ENCODE measurements around the gene PANX2. TPM values are rescaled to one million over a fixed set of nuclear protein-coding genes. Genes with fewer than 3 reads are reported as not detected.

PANX2 gene, protein sequence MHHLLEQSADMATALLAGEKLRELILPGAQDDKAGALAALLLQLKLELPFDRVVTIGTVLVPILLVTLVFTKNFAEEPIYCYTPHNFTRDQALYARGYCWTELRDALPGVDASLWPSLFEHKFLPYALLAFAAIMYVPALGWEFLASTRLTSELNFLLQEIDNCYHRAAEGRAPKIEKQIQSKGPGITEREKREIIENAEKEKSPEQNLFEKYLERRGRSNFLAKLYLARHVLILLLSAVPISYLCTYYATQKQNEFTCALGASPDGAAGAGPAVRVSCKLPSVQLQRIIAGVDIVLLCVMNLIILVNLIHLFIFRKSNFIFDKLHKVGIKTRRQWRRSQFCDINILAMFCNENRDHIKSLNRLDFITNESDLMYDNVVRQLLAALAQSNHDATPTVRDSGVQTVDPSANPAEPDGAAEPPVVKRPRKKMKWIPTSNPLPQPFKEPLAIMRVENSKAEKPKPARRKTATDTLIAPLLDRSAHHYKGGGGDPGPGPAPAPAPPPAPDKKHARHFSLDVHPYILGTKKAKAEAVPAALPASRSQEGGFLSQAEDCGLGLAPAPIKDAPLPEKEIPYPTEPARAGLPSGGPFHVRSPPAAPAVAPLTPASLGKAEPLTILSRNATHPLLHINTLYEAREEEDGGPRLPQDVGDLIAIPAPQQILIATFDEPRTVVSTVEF
- total RNA-seq (under 1 TPM in 3 of 4 donors, not detected in 1; 0.16 to 0.69 (median 0.25) TPM), polyA plus RNA-seq (under 1 TPM; 0.03 to 0.09 (median 0.04) TPM)
- long read RNA-seq, donor 1, result 0 reads
- long read RNA-seq, donor 2, result 0 reads

DNA sequence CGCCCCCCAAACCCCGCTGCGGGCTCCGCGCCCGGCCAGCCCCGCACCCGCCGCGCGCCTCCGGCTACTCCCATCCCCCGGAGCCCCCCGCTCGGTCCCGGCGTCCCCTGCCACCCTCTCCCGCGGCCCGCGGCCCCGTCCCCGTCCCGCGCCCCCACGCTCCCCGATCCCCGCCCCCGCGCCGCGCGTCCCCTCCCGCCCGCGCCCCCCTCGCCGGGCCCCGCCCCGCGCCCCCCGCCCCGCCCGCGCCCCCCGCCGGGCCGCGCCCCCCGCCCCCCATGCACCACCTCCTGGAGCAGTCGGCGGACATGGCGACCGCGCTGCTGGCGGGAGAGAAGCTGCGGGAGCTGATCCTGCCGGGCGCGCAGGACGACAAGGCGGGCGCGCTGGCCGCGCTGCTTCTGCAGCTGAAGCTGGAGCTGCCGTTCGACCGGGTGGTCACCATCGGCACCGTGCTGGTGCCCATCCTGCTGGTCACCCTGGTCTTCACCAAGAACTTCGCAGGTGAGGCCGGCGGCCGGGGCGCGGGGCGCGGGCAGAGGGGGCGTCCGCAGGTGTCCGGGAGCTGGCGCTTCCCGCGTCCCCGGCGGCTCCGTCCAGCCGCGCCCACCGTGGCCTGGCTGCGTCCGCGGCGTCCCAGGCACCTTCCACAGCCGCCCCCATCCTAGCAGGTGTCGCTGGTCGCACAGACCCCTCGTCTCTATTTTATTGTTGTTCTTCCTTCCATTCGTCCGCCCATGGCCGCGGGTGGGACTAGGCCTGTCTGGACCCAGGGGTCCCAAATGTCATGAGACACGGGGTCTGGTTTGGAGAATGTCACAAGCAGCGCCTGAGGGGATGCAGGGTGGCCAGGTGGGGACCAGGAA is at the start of gene PANX2:
Gene PANX2, plus strand, starts transcription at position 279 of the 866 bp plus-strand sequence. Its CDS starts 0 bp downstream, at position 279.
- H3K27ac ChIP-seq, result no peak within 1 kb of the TSS
- WGBS, 3 donors, result 6 to 17% (median 15%) methylated on average over 40 to 101 of the region's 105 CpGs
- TF ChIP-seq, protein P1, sequence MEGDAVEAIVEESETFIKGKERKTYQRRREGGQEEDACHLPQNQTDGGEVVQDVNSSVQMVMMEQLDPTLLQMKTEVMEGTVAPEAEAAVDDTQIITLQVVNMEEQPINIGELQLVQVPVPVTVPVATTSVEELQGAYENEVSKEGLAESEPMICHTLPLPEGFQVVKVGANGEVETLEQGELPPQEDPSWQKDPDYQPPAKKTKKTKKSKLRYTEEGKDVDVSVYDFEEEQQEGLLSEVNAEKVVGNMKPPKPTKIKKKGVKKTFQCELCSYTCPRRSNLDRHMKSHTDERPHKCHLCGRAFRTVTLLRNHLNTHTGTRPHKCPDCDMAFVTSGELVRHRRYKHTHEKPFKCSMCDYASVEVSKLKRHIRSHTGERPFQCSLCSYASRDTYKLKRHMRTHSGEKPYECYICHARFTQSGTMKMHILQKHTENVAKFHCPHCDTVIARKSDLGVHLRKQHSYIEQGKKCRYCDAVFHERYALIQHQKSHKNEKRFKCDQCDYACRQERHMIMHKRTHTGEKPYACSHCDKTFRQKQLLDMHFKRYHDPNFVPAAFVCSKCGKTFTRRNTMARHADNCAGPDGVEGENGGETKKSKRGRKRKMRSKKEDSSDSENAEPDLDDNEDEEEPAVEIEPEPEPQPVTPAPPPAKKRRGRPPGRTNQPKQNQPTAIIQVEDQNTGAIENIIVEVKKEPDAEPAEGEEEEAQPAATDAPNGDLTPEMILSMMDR (IDR thresholded peaks at IDR 0.05), result no peak
- H3K4me3 ChIP-seq, result peak within 1 kb of the TSS; percentile 60
- no peaks in the 10 kb centered on the region for H3K9me3 ChIP-seq
- no peaks in the 10 kb centered on the region for H3K36me3 ChIP-seq (ENCODE audit: insufficient read depth in 1 of 2, low read depth in 1 of 2)
- peaks cover 0 to 56% (median 10%) of the 10 kb centered on the region in 3 donors for H3K27me3 ChIP-seq (ENCODE audit: insufficient read depth in 3 of 3, low read length in 2 of 3)
- intact Hi-C loops (cut with DNase I), result no loop called here
- H3K4me1 ChIP-seq, result no peaks in the 10 kb centered on the region
- ATAC-seq, result no peak
- DNase-seq, result peak; percentile 16 to 52

DNA sequence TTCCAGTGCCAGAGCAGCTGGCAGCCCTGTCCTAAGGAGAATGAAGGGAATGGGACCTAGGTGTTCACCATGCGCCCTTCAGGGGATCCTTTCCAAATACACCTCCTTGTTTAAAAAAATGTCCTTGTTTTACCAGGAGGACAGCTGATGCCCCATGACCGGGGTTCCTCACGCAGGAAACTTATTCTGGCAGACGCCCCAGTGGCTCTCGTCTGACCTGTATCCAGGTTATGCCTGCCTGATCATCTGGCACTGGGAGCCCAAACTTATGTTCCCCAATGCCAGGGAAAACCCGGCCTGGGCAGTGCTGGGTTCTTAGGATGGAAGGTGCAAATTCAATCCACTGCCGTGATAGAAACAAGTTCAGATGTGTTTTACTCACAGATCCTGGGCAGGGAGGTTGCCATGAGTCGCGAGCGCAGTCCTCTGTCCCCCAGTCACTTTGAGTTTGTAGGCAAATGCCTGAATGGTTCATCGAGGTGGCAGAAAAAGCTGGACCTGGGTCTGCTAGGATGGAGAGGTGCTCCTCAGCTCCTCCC is 49.3 kb upstream of the PANX2 start:
- TF ChIP-seq, protein P1 (IDR thresholded peaks at IDR 0.05), result no peak
- H3K4me1 ChIP-seq, result no peaks in the 10 kb centered on the region
- WGBS, 3 donors, result 78 to 84% (median 80%) methylated on average over 11 of the region's 11 CpGs
- peaks cover 7% of the 10 kb centered on the region for H3K9me3 ChIP-seq
- no peaks in the 10 kb centered on the region for H3K36me3 ChIP-seq (ENCODE audit: insufficient read depth in 1 of 2, low read depth in 1 of 2)
- ATAC-seq (no peak), DNase-seq (no peak)
- intact Hi-C loops (cut with DNase I), result no loop called here
- no peak overlapping the region for H3K4me3 ChIP-seq
- H3K27me3 ChIP-seq (ENCODE audit: insufficient read depth in 3 of 3, low read length in 2 of 3), result peaks cover 0 to 14% (median 4%) of the 10 kb centered on the region in 3 donors
- no peak overlapping the region for H3K27ac ChIP-seq

DNA sequence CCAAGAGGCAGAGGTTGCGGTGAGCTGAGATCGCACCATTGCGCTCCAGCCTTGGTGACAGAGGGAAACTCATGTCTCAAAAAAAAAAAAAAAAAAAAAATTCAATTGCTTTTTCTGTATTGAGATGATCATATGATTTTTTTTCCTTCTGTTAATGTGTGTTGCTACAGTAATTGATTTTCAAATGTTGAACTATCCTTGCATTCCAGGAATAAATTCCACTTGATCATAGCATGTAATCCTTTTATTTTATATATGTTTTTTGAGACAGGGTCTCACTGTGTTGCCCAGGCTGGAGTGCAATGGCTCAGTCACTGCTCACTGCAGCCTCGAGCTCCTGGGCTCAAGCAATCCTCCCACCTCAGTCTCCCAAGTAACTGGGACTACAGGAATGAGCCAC is 47.4 kb upstream of the PANX2 start:
- Histone ChIP-seq H3K27ac (no peak overlapping the region), H3K27me3 (ENCODE audit: insufficient read depth in 3 of 3, low read length in 2 of 3) (peaks cover 0 to 12% (median 2%) of the 10 kb centered on the region in 3 donors), H3K9me3 (peaks cover 7% of the 10 kb centered on the region), H3K36me3 (ENCODE audit: insufficient read depth in 1 of 2, low read depth in 1 of 2) (no peaks in the 10 kb centered on the region), H3K4me1 (no peaks in the 10 kb centered on the region), H3K4me3 (no peak overlapping the region)
- ATAC-seq (no peak), DNase-seq (no peak)
- 81 to 96% (median 93%) methylated on average over 4 of the region's 4 CpGs for WGBS, 3 donors
- intact Hi-C loops (cut with DNase I), result no loop called here
- TF ChIP-seq, protein P1 (IDR thresholded peaks at IDR 0.05), result no peak

DNA sequence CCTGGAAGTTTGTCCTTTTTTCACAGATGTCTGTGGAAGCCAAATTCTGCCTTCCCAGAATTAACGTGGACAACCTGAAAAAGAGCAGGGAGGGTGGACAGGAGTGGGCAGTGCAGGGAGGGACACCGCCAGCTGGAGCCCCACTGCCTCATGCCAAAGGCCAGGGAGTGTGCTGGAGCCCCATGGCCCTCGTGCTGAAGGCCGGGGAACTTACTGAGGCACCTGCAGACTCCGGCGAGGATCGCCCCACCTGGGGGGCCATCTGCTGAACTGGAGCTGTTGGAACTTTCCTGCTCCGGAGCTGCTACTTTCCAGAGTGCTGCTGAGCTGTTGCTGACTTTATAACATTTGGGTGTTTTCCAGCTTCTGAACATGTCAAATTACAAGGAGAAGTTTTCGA is 45.5 kb upstream of the PANX2 start:
- 70 to 78% (median 71%) methylated on average over 9 of the region's 9 CpGs for WGBS, 3 donors
- intact Hi-C loops (cut with DNase I), result no loop called here
- Histone ChIP-seq H3K36me3 (ENCODE audit: insufficient read depth in 1 of 2, low read depth in 1 of 2) (no peaks in the 10 kb centered on the region), H3K9me3 (peaks cover 7% of the 10 kb centered on the region), H3K4me1 (no peaks in the 10 kb centered on the region), H3K27me3 (ENCODE audit: insufficient read depth in 3 of 3, low read length in 2 of 3) (peaks cover 0 to 13% (median 2%) of the 10 kb centered on the region in 3 donors), H3K27ac (no peak overlapping the region), H3K4me3 (no peak overlapping the region)
- TF ChIP-seq, protein P1 (IDR thresholded peaks at IDR 0.05), result no peak
- ATAC-seq, result no peak
- DNase-seq, result no peak

All from psoas muscle (tissue), 8 donors.